ENCODE results near the gene PPIP5K2. TPM values are rescaled to one million over a fixed set of nuclear protein-coding genes. Genes with fewer than 3 reads are reported as not detected.
A peak's percentile ranks its signal among the peaks of the same experiment; 100 is the strongest.

Gene PPIP5K2
- total RNA-seq, 1 donor: 104 TPM

DNA sequence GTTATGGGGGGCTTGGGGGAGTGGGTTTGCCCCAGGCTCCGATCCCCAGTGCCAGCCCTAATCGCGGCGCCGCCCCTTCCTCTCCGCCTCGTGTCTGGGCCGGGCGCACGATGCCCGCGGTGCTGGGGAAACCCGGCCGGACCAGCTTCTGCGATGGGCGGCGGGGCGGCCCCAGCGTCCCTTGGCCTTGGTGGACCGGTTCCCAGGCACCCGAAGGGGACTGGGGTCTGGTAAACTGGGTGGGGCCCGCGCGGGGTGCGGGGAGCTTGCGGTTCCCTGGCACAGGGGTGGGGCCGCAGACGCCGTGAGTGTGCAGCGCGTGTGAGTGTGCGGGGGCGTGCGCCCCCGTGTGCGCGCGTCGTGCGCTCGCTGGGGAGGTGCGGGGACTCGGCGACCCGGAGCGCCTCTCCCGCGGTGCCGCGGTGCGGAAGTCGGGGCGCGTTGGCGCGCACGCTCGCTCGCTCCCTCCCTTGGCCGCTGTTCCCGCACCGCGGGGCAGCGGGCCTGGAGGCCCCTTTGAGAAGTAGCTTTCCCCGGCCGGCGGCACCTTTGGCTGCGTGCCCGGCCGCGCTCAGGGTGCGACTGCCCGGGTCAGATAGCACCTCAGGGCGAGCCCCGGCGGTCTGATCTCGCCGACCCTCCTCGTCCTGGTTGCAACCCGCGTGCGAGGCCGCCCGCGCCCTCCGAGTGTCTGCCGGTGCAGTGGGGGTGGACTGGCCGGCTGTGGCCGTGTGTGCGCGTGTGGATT, 139.0 kb downstream of the PPIP5K2 start:
- TF ChIP-seq, protein P1, sequence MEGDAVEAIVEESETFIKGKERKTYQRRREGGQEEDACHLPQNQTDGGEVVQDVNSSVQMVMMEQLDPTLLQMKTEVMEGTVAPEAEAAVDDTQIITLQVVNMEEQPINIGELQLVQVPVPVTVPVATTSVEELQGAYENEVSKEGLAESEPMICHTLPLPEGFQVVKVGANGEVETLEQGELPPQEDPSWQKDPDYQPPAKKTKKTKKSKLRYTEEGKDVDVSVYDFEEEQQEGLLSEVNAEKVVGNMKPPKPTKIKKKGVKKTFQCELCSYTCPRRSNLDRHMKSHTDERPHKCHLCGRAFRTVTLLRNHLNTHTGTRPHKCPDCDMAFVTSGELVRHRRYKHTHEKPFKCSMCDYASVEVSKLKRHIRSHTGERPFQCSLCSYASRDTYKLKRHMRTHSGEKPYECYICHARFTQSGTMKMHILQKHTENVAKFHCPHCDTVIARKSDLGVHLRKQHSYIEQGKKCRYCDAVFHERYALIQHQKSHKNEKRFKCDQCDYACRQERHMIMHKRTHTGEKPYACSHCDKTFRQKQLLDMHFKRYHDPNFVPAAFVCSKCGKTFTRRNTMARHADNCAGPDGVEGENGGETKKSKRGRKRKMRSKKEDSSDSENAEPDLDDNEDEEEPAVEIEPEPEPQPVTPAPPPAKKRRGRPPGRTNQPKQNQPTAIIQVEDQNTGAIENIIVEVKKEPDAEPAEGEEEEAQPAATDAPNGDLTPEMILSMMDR (IDR thresholded peaks at IDR 0.05; ENCODE audit: insufficient read depth, low read depth, low read length): no peak
- peak overlapping the region; percentile 83 for H3K4me3 ChIP-seq (ENCODE audit: low read depth, low read length)
- peak; percentile 28 for DNase-seq (ENCODE audit: low read depth)

- peak overlapping the region; percentile 83 for H3K4me3 ChIP-seq (ENCODE audit: low read depth, low read length)
- DNase-seq (ENCODE audit: low read depth): peak; percentile 27
- TF ChIP-seq, protein P1 (IDR thresholded peaks at IDR 0.05; ENCODE audit: insufficient read depth, low read depth, low read length): no peak
Measured at GRCh38 chr5:103259705-103260355, 139.7 kb downstream of the PPIP5K2 start.

- TF ChIP-seq, protein P1 (IDR thresholded peaks at IDR 0.05; ENCODE audit: insufficient read depth, low read depth, low read length): no peak
- DNase-seq (ENCODE audit: low read depth): no peak
- peak overlapping the region; percentile 83 for H3K4me3 ChIP-seq (ENCODE audit: low read depth, low read length)
Measured at GRCh38 chr5:103260951-103261350, 140.8 kb downstream of the PPIP5K2 start.

Other genes starting within 250 kb of the PPIP5K2 start
- 4.2 and 7.8 TPM in 2 replicates for gene GIN1, start 163 bp upstream of the PPIP5K2 start, total RNA-seq
- 12.9 and 31.5 TPM in 2 replicates for gene MACIR, start 138.5 kb downstream of the PPIP5K2 start, total RNA-seq

All from fibroblast of villous mesenchyme (primary cell).